Left lobe of liver (tissue), 2 donors: ENCODE measurements around the gene OVCH1. TPM values are rescaled to one million over a fixed set of nuclear protein-coding genes. Genes with fewer than 3 reads are reported as not detected.
"Not testable (repeated sequence)": the region's sequence is repeated elsewhere in the genome, so short reads cannot be mapped to it uniquely, and the experiment has no call there.

Experiments used
- ATAC-seq: fragments of 200-7000 bp; cut with Tn5 transposase; one replicate; pipeline ENCODE4 v1.9.1; 2020; ENCODE audit warnings: mild to moderate bottlenecking, moderate library complexity
- DNase-seq: peaks from one replicate; pipeline ENCODE4 v3.0.0-alpha.2; 2020; ENCODE audit warnings: low spot score
- total RNA-seq: library from RNA; stranded (reverse); gene quantifications from one replicate; pipeline ENCODE4 v1.2.1, GENCODE V29; 2021
- donor health status: DM: no; HTN: no; CAD: no; lungs with moderate emphysema.
- donor health status: DM: no; HTN: yes; CAD: no.

Gene OVCH1
- total RNA-seq, 1 donor from 2014 or later: not detected

- no peak for DNase-seq
Measured at GRCh38 chr12:29505122-29505521, 7.6 kb upstream of the OVCH1 start.

DNA sequence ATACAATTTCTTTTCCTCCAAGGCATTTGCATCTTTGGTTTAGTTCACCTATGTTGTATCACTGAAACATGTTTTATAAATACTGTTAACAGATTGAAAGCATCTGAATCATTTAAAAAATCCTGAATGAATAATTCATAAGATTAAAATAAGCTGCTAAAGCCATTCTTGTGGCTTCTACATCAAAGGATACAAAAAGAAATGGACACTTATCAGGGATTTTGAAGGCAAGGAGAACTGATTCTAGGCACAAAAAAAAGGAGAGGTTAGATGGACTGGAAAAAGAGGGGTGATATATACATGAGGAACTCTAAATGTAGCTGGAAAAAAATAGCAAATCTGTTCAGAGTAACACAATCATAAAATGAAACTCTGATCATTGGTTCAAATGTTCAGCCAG, 5.8 kb upstream of the OVCH1 start:
- no peak for ATAC-seq

More at GRCh38 chr12:29505122-29505521, 7.6 kb upstream of the OVCH1 start:
- no peak for ATAC-seq

GRCh38 chr12:29499235-29499634, 1.7 kb upstream of the OVCH1 start:
- ATAC-seq (no peak), DNase-seq (no peak)

More for the DNA sequence above, 5.8 kb upstream of the OVCH1 start:
- DNase-seq: no peak

- DNase-seq (no peak), ATAC-seq (no peak)
Measured at GRCh38 chr12:29492891-29493290, 4.6 kb downstream of the OVCH1 start.

GRCh38 chr12:29486972-29487371, 10.5 kb downstream of the OVCH1 start:
- ATAC-seq (no peak), DNase-seq (no peak)

DNA sequence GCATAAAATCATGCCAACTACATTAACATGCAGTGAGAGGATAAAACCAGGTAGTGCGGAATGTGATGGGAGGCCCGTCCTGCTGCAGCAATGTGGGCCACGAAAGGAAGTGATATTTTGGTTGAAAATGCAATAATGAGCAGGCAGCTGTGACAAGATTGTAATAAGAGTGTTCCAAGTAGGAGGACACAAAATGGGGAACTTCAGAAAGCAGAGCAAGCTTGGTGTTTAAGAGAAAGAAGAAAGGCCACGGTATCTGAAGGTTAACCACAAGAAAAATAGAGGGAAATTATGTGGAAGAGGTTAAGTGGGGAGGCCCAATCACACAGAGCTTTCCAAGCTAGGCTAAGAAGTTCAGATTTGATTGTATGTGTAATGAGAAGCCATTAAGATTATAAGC, 34.3 kb downstream of the OVCH1 start:
- DNase-seq: no peak
- ATAC-seq: no peak

- no peak for ATAC-seq
Measured at GRCh38 chr12:29460082-29460481, 37.4 kb downstream of the OVCH1 start.

GRCh38 chr12:29455087-29455486, 42.4 kb downstream of the OVCH1 start:
- DNase-seq (no peak), ATAC-seq (no peak)

More at GRCh38 chr12:29460082-29460481, 37.4 kb downstream of the OVCH1 start:
- DNase-seq: no peak

- ATAC-seq: peak; percentile 97
- DNase-seq: peak; percentile 73
Measured at GRCh38 chr12:29451888-29452287, 45.6 kb downstream of the OVCH1 start.

GRCh38 chr12:29448157-29448556, 49.3 kb downstream of the OVCH1 start:
- ATAC-seq (no peak), DNase-seq (no peak)

DNA sequence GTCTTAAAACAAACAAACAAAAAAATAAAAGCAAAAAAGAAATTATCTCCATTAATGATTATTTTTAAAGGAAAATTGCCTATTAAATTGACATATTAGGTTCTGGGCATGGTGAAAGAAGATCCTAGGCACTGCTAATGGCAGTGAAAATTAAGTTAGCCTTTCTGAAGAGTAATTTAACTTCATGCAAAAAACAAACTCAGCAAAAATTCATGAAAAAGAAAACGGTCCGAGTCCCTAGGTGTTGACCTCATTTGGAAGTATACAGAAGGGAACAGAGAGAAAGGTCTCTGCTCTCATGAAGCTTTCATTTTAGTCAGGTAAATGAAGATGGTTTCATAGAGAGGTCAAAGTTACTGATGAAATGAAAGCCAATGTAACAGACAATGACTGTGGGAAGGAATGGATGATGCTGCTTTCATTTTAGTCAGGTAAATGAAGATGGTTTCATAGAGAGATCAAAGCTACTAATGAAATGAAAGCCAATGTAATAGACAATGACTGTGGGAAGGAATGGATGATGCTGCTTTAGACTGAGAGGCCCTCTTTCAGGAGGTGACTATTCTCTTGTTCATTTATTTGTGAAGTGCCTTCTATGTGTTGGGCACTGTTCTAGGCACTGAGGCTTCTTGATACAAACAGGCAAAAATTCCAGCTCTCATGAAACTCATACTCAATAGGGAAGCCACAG, 50.1 kb downstream of the OVCH1 start:
- DNase-seq: no peak
- no peak for ATAC-seq

DNA sequence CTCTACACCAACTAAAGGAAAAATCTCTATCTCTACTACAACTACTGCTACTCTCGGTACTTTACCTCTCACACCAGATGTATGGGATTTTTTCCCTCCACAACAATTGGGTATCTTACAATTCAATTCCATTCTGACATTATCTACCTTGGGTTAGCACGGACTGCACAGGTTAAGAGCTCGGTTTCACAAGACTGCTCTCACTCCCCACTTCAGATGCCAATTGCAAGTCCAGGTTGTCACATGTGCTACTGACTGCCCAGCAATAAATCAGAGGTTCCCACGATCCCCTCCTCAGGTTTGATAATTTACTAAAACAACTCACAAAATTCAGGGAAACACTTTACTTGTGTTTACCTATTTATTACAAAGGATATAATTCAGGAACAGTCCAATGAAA, 58.0 kb downstream of the OVCH1 start:
- ATAC-seq (peak; percentile 81), DNase-seq (peak; percentile 55)

GRCh38 chr12:29438752-29439408, 58.6 kb downstream of the OVCH1 start:
- no peak for DNase-seq

GRCh38 chr12:29437575-29437974, 59.9 kb downstream of the OVCH1 start:
- ATAC-seq (peak; percentile 87), DNase-seq (no peak)

More at GRCh38 chr12:29438752-29439408, 58.6 kb downstream of the OVCH1 start:
- ATAC-seq: peak; percentile 44

GRCh38 chr12:29436815-29437214, 60.7 kb downstream of the OVCH1 start:
- ATAC-seq, DNase-seq: not testable (repeated sequence)

DNA sequence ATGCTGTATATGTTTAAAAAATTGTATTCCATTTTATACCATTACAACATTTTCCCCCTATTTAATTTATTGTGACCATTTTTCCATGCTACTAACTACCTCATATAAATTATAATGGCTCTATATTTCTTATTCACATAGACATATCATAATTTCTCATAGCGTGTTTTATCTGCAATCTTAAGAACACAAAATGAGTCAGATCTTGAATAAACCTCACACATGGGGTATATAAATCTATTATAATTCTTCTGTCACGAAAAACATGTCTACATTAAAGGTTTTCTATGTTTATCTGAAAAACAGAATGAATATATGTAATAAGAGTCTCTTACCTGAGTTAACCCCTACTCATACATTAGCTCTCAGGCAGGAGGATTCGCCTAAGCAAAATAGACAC, 66.0 kb downstream of the OVCH1 start:
- DNase-seq: no peak
- no peak for ATAC-seq

GRCh38 chr12:29430716-29431044, 66.8 kb downstream of the OVCH1 start:
- DNase-seq: no peak
- peak; percentile 58 for ATAC-seq

DNA sequence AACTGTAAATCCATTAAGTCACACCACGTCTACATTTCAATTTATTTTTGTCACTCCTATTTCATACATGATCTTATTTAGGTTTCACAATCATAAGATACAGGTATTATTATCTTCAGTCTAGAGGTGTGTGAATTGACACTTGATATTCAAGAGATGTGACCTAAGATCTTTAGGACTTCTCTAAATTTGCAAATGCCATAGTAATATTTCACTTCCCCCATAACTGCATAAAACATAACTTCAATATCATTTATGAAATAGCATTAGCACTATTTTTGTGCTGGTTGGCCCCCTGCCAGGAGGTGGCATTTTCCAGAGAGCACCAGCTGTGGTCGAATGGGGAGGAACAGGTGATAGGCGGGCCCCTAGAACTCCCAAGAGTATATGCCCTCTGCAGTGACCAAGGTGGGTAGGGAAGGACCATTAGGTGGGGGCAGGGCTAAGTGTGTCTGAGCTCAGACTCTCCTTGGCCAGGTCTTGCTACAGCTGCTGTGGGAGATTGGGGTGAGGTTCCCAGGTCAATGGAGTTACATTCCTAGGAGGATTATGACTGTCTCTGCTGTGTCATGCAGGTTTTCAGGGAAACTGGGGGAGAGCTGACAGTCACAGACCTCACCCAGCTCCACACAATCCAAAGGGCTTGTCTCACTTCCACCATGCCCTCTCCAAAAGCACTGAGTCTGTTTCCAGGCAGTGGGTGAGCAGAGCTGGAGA, 67.3 kb downstream of the OVCH1 start:
- DNase-seq (no peak), ATAC-seq (peak; percentile 13)

DNA sequence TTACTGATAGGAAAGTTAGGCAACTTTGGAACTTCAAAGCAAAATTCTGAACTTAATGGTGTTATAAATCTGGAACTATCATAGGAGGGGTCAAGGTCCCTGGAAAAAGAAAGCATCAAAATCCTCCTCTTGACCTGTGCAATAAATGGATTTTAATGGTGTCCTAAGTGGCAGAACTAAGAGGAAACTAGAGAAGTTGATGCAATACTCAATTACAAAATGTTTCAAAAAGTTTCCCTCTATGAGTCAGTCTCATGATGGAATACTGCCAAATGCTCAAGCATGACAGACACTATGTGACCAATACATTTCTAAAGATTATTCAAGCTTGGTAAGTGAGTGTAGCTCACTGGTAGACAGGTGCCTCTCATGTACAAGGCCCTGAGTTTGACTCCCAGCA, 68.9 kb downstream of the OVCH1 start:
- DNase-seq (no peak), ATAC-seq (peak; percentile 68)

GRCh38 chr12:29427964-29428363, 69.5 kb downstream of the OVCH1 start:
- no peak for DNase-seq
- peak; percentile 10 for ATAC-seq

GRCh38 chr12:29426498-29426897, 71.0 kb downstream of the OVCH1 start:
- DNase-seq (no peak), ATAC-seq (no peak)

DNA sequence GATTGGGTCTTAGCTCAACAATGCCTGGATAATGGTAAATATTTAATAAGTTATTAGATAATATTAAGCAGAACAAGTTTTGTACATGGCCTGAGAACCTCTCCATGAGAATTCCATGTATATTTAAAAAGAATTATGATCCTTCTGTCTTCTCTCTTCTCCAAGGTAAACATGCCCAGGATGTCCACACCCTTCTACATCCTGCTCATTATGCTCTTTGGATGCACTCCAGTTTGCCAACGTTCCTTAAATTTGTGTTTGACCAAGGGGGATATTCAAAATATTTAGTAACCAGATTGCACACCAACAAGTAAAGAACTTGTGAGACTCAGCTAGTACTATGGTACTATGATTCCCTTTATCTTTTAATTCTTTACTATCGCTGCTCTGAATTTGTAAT, 71.8 kb downstream of the OVCH1 start:
- ATAC-seq: no peak
- no peak for DNase-seq
